Posterior vena cava (tissue), 2 donors: ENCODE results near the gene TMTC1. TPM values are rescaled to one million over a fixed set of nuclear protein-coding genes. Genes with fewer than 3 reads are reported as not detected.
A peak's percentile ranks its signal among the peaks of the same experiment; 100 is the strongest.
"Not testable (repeated sequence)": the region's sequence is repeated elsewhere in the genome, so short reads cannot be mapped to it uniquely, and the experiment has no call there.

Experiments used
- DNase-seq: peaks from one replicate; pipeline ENCODE4 v3.0.0-alpha.2; 2020; ENCODE audit warnings: low spot score
- intact Hi-C, 2 donors: fragments of 100-400 bp; cut with DNase I; formaldehyde crosslinking; loops; one replicate each; pipeline versions ENCODE4 v1.14.1 to v1.14.2; 2022 to 2023
- total RNA-seq, 2 donors: library from RNA; stranded (reverse); fragmentation: NEBNext Ultra II Directional; extraction: Animal tissue kit (Norgen Biotek cat#: 25700); gene quantifications; one replicate each; pipeline ENCODE4 v1.2.1, GENCODE V29; 2021
- donor health status: DM: yes; HTN: yes; CAD: no.
- donor health status: DM: yes; HTN: yes; CAD: no.

Gene TMTC1
- total RNA-seq, 2 donors from 2014 or later, result 54.7 to 63.8 TPM

DNA sequence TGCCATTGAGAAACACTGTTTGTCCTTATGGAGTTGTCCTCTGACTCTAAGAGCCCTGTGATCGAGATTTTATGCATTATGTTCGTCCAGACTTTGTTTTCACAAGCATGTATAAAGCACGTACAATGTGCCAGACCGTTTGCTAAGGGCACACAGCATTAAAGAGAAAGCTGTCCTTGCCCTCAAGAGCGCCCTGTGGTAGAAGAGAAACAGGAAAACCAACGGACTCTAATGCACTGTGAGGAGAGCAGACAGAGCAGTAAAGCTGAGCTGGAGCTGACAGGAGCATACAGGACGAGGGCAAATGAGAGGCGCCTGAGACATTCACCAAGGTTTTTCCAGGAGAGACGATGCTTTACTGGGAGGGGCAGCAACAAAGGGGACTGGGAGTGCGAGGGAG, 220.1 kb downstream of the TMTC1 start:
- no peak for DNase-seq
- intact Hi-C loops, result no loop called here

DNA sequence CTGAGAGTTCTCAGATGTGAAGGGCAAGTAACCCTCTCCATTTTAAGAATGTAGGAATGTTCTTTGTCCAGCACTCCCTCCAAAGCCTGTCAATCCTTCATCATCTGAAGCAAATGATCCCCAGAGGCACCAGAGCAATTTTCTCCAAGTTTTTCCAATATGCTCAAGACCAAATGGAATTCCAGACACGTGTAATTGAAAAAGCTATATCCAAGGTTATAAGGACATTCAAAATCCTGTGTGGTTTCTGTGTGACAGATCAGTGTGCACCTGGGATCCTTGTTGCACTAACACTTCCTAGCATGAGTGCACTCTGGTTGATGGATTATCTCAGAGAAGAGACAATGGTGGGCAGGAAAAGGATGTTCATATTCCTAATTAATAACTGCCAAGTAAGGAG, 220.7 kb downstream of the TMTC1 start:
- intact Hi-C loops, result no loop called here
- DNase-seq, result no peak

DNA sequence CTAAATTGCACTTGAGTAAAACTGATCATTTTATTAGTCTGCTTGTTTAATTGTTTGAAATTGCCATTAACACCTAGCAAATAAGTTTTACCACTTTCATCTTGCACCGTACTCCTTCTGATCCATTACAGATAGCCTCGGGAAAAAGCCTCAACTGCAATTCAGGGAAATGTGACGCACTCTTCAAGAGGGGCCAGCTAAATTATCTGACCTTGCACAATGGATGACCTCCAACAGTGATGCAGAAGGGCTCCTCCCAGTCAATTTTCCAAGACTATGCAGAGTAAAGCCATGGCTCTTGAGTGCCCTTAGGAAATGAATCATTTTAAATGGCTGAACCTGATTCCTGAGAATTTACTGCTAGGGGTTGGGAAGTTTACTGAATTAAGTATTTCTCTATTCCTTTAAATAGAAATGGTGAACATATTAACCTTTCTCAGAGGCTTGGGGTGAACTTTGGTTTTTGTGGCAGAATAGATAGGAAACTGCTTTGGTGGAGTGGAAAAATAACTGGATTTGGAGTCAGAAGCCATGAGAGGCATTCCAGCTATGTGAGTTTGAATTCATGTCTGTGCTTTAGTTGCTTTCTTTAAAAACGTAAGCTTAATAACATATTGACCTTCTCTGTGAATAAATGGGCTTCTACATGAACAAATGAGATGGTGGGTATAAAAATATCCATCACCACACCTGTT, 221.5 kb downstream of the TMTC1 start:
- intact Hi-C loops, result no loop called here
- DNase-seq, result no peak

DNA sequence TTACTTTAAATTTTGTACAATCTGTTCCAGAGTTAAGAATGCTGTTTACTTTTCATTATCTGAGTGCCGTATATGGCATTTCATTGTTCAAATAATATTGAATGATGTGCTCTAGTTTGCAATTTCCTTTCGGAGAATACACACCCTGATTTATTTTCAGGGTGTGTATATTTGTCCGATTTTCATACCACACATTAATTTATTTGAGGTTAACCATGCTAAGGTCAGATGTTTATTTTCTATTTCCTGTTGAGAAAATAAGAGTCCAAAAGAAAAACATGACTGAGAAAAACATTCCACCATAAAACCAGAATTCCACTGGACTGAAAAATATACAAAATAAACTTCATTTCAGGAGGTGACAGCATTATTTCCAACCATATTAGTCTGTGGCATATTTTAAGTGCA, 222.1 kb downstream of the TMTC1 start:
- intact Hi-C loops, result no loop called here
- no peak for DNase-seq

DNA sequence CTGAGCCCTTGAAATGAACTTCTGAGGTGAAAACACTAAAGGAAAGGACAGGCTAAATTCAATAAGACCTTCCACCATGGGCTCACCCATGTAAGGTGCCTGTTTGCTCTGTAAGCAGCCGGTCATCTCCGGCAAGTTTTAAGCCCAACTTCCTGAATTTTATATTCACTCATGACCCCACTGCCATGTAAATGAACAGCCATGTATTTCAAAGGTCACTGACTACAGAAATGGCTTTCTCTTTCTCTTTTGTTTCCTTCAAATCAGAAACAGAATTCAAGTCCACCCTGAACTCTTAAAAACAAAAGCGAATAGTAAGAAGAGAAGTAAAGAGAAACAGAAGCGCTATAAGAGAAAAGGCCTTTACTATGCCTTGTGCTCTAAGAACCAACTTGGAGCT, 224.5 kb downstream of the TMTC1 start:
- no peak for DNase-seq

DNA sequence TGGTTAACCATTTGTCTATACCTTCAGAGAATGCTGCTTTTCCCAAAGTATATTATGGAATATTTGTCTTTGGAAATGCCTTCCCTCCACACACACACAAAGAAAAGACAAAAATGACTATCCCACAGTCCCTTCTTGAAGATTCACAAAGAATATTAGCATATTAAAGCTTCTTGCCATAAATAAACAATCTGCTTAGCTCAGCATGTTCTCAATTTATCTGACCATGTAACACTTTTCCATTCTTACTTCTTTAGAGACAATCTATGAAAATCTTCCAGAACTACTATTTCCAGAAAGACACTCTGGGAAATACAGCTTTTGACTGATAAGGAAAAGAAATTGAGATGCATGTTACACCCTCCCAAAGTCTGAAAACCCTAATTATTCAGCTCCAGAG, 227.4 kb downstream of the TMTC1 start:
- intact Hi-C loops, result no loop called here
- no peak for DNase-seq

More for the DNA sequence above, 224.5 kb downstream of the TMTC1 start:
- intact Hi-C loops, result no loop called here

DNA sequence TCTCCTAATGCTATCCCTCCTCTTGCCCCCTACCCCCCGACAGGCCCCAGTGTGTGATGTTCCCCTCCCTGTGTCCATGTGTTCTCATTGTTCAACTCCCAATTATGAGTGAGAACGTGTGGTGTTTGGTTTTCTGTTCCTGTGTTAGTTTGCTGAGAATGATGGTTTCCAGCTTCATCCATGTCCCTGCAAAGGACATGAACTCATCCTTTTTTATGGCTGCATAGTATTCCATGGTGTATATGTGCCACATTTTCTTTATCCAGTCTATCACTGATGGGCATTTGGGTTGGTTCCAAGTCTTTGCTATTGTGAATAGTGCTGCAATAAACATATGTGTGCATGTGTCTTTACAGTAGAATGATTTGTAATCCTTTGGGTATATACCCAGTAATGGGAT, 228.3 kb downstream of the TMTC1 start:
- DNase-seq, intact Hi-C loops: not testable (repeated sequence)

DNA sequence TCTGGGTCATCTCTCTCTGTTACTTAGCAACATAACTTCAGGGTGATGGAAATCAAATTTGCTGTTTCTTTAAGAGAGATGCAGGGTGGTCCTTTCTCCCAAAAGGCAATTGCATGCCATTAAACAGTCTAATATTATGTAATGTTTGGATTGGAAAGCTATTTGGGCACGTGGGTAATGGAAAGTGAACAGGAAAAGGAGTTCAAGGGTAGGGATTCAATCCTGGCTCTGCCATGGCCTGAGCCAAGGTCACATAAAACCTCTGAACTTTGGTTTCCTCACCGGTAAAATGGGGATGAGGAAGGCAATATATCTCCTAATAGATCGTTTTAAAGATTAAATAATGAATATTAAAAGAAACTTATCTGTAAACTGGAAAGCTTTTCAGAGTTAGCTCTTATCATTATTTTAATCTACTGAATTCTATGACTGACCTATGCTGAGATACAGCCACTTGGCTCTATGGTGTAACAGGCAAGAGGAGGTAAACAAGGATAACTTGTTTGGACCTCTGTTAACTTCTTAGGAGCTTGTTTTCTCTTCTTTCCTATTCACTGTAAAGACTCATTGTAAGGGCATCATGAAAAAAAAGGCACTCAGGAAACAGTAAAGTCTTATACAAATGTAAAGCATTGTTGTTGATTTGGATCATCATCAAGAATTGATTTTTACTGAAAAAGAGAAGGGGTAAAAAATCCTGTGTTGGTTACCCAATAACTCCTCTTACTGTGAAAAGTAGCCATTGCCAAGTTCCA, 230.6 kb downstream of the TMTC1 start:
- DNase-seq, result no peak
- intact Hi-C loops, result loop anchor here in 1 of 2 donors (5.0 kb wide), 1 partner anchor 234 kb away; no protein-coding TSS in a partner anchor

DNA sequence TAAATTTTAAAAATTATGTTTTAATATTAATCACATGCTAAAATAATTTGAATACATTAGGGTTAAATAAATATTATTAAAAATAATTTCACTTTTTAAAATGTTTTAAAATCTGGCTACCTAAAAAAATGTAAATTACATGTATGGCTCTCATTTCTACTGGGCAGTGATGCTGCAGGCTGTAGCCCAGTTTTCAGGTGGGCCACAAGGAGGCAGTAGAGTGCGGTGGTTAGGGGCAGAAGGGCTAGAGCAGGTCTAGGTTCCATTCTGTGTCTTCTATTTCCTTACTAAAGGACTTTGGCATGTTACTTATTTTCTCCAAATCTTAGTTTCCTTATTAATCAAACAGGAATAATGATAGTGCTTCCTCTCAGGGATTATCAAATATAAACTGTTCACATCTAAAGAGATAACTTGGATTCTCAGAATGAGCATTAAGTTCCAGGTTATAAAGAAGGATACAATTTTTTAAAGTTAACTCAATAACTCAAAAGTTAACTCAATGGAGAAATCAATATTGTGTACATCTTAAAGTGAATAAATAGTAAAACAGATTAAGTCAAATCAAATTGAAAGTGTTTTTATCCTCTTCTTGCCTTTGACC, 231.3 kb downstream of the TMTC1 start:
- DNase-seq, result peak; percentile 83

DNA sequence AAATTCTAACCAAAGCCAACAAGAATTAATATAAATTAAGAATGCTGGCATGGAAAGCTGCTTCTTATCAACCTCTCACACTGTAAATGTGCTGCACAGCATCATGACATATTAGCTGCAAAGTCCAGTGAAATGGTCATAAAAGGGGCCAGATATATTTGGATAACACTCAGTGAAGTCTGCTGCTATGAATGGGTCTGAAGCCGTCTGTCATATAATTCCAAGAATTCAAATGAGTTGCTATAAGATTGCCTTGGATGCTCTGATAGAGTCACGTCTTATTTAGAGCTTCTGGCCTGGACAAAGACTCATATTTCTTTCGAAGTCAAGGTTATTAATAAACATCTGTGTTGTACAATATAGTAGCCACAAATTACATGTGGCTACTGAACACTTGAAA, 231.9 kb downstream of the TMTC1 start:
- no peak for DNase-seq
- intact Hi-C loops, result loop anchor here in 1 of 2 donors (5.0 kb wide), 1 partner anchor 235 kb away; no protein-coding TSS in a partner anchor

More for the DNA sequence above, 231.3 kb downstream of the TMTC1 start:
- intact Hi-C loops, result loop anchor here in 1 of 2 donors (5.0 kb wide), 1 partner anchor 235 kb away; no protein-coding TSS in a partner anchor

DNA sequence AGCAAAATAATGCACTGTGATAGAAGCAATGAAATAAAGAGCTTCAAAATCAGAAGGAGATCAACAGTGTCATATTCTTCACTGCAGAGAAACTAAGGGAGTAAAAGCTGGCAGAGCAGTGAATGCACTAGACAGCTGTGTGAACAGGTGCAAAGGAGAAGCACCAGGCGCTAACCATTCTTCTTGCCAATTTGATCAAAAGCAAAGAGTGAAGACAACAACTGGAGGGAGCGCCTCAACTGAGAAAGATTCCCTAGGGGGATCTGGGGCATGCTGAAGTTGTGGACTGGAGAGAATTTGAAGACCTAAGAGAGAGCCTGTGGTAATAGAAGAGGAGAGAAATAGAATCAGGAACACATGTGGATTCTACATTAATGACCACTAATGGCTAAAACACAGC, 235.9 kb downstream of the TMTC1 start:
- intact Hi-C loops, result no loop called here
- no peak for DNase-seq

DNA sequence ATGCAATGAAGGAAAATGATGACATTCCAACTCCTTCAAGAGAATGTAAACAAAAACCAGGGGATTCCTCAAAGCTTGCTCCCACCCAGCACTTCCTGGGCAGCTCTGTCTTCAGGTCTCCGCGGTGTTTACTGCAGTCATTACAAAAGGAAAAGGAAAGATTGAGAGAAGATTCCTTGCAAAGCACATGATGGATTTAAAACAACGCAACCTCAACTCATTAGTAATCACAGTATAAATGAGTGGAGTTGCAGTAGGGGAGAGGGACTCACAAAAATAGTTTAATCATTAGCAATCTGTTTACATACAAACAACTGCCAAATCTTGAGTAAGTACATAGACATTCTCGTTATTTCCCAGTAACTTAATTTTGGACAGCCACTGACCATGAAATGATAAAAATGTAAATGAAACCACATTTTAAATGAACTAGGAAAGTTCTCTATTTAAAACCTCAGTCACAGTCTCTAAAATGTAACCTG, 236.6 kb downstream of the TMTC1 start:
- intact Hi-C loops, result no loop called here
- DNase-seq, result no peak

DNA sequence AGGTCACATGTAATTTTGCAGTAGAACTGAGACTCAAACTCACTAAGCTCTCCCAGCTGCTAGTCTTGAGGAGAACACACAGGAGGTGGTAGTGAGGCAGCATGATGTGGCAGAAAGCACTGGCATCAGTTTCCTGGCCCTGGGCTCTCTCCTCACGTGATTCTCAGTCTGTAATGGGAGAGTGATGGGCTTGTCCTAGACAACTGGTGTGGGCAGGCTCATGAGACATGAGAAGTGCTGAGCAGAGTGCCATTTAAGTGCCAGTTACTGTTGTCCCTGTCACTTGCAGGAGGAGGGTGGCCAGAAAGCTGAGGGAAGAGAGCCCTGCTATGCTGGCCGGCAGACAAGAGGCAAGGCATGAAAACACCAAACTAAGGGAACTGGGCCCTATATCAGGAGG, 237.7 kb downstream of the TMTC1 start:
- intact Hi-C loops, result no loop called here
- no peak for DNase-seq

DNA sequence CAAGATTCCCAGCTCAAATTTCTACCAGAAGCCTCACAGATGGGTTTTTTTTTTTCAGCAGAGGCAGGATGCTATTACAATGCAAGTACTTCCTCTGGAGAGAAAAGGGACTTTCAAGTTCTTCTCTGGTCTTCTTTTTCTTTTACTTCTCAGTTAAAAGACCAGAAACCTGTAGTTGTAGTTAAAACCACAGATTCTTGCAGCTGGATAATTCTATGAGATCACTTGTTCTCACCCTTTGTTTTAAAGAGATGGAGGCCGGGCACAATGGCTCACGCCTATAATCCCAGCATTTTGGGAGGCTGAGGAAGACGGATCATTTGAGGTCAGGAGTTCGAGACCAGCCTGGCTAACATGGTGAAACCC, 238.7 kb downstream of the TMTC1 start:
- intact Hi-C loops, result no loop called here
- DNase-seq, result no peak

DNA sequence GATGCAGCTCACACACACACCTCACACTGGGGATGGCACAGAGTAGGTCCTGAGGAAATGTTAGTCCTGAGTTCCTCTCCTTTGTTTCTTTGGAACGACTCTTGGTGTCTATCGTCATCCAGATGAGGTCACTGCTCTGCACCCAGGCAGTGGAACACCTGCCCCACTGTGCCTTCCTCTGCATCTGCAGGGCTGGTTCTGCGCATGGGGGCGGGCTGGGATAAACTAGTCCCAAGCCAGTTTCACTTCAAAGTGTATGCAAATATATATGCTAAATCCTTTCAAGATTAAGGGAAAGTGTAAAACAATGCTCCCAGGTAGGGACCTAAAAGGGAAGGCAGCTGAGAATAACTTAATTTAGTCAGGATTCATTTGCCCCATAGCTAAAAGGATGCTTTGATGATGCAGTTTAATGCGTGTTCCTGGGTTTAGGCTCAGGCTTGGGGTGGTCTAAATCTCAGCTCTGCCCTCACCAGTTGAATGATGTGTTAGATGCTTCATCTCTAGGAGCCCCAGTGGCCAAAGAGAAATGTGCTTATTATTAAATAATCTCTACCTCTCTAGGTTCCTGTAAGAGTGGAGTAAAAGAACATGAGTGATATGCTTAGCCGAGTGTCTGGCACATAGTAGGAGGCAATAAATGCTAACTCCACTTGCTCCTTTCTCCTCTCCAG, 239.2 kb downstream of the TMTC1 start:
- intact Hi-C loops, result no loop called here
- DNase-seq, result no peak

DNA sequence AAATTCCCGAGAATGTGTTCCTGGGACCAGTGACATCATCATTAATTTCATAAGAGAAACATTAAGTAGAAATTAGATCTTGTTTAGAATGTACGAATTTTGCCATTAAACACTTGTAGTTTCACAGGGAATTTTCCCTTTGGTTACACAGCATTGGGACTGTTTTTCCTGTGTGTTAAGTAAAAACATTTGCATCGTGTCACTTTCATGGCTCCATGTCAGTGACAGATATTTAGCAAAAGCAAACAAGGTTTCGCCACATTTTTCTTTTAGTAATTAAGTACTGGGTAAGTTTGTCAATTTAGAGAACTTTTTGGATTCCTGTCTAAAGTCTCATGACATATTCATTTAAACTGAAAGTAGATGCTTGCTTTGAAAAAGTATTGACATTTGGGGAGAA, 240.7 kb downstream of the TMTC1 start:
- no peak for DNase-seq
- intact Hi-C loops, result no loop called here

DNA sequence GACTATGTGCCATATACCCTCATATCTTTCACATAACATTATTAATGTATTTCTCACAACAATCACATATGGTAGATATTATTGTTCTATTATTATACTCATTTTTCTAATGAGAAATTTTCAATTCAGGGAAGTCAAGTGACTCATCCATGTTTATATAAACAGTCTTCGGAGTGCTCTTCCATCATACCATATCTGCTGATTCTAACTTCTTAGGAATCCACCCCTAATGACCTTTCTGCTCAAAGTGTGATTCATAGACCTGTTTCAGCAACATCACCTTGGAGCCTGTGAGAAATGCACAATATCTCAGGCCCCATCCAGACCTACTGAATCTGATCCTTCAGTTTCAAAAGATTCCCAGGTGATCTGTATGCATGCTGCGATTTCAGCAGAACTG, 246.4 kb downstream of the TMTC1 start:
- intact Hi-C loops, result no loop called here
- DNase-seq, result no peak

DNA sequence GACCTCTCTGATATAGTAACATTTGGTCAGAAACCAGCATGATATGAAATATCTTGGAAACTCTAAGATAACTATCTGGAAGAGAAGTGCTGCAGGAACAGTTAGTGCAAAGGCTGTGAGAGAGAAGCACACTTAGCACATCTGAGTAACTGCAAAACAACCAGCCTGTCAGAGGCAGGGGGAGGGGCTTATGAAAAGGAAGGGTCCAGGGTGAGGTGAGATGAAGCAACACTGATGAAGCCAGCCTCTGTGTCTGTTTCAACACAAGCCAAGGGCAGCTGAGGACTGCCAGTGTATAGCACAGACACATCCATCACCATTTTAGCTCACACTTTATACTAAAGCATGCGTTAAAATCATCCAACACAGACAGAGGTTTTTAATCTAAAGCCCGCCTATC, 248.8 kb downstream of the TMTC1 start:
- intact Hi-C loops, result no loop called here

DNA sequence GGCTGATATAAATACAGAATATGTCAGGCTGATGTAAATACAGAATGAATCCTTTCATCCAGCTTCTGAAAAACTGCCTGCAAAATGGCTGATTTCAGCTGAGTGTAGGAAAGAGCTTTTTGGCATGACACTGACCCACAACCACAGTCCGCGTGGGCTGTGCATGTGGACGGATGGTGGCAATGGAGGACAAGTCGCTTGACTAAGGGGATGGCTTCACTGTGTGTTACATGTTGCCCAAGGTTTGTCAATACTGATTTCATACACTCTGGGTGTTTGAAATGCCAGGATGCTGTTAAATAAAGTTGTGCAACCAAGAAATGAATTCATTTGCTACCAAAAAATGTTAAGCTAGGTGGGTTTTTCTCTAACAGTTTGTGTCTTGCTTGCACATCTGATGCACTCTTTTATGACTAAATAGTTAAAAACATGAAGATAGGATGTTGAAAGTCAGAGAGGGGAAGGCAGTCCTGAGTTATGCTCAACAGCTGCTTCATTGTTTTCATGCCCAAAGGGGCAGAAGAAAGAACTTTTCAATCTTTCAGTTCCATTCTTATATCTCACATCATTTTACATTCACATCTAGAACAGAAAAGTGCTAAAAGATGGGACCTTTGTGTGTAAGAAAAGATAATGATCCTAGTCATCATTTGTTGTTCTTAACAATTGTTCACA, 249.8 kb downstream of the TMTC1 start:
- no peak for DNase-seq
- intact Hi-C loops, result no loop called here

More for the DNA sequence above, 248.8 kb downstream of the TMTC1 start:
- DNase-seq, result no peak
